ENCODE measurements around the gene SLC39A10. TPM values are rescaled to one million over a fixed set of nuclear protein-coding genes. Genes with fewer than 3 reads are reported as not detected.

The SLC39A10 gene
- total and polyA plus RNA-seq, 9 of the 15 experiments (the other 6 are each of a cell fraction or from before 2014, with no cell fraction given): 12.5 to 40.1 (median 23.1) TPM

GRCh38 chr2:195656161-195656858, 716 bp upstream of the SLC39A10 start (continued):
- no peak for TF ChIP-seq ESRRB (CRISPR knock-in tag; IDR thresholded peaks at IDR 0.05; ENCODE audit: borderline replicate concordance)
- peak; percentile 95 for TF ChIP-seq NFIC (IDR thresholded peaks at IDR 0.05)
- no peak for TF ChIP-seq ZKSCAN3 (CRISPR knock-in tag; IDR thresholded peaks at IDR 0.05)
- no peak for TF ChIP-seq SPI1 (IDR thresholded peaks at IDR 0.05; ENCODE audit: borderline replicate concordance, low read depth, low read length)
- no peak for TF ChIP-seq MCM5 (IDR thresholded peaks at IDR 0.05; ENCODE audit: low read depth)
- no peak for TF ChIP-seq SMARCE1 (IDR thresholded peaks at IDR 0.05)
- TF ChIP-seq HDAC6 (IDR thresholded peaks at IDR 0.05; ENCODE audit: low read depth, low read length): no peak
- TF ChIP-seq CBFA2T3 (IDR thresholded peaks at IDR 0.05): no peak
- no peak for TF ChIP-seq ZNF444 (CRISPR knock-in tag; IDR thresholded peaks at IDR 0.05)
- TF ChIP-seq NR4A1 (CRISPR knock-in tag; IDR thresholded peaks at IDR 0.05): no peak
- TF ChIP-seq NR4A1 (tag; IDR thresholded peaks at IDR 0.05): no peak
- TF ChIP-seq SIX5 (IDR thresholded peaks at IDR 0.05; ENCODE audit: borderline replicate concordance in 1 of 2, insufficient read depth in 1 of 2, low read depth in 1 of 2, low read length in 2 of 2): no peak
- TF ChIP-seq RBM17 (IDR thresholded peaks at IDR 0.05; ENCODE audit: borderline replicate concordance, low read depth, low read length): no peak
- no peak for TF ChIP-seq CC2D1A (IDR thresholded peaks at IDR 0.05)
- TF ChIP-seq ELF4 (CRISPR knock-in tag; IDR thresholded peaks at IDR 0.05): no peak
- TF ChIP-seq ZNF175 (CRISPR knock-in tag; IDR thresholded peaks at IDR 0.05; ENCODE audit: low read depth): 0 out of 2 replicates have a peak, but pooled peaks have one; percentile 56
- no peak for TF ChIP-seq TBP (optimal IDR thresholded peaks at IDR 0.05; ENCODE audit: low read depth, low read length)

Measured in K562 (cell line).